Activated CD8-positive, alpha-beta memory T cell treated with anti-CD3 and anti-CD28 coated beads for 1 hour (primary cell): Measurements from ENCODE around the gene RNU1-2.
"Not testable (repeated sequence)": the region's sequence is repeated elsewhere in the genome, so short reads cannot be mapped to it uniquely, and the experiment has no call there.

ENCODE experiments used
- DNase-seq, 2 donors: peaks; one replicate each; pipeline ENCODE4 v3.0.0-alpha.2; 2020; ENCODE audit warnings: low read depth in 1 of 2; ENCODE audit errors: extremely low read depth in 1 of 2

The RNU1-2 gene

GRCh38 chr1:16925635-16926490 is 30.1 kb downstream of the RNU1-2 start:
- no peak for DNase-seq

- no peak for DNase-seq
Measured at GRCh38 chr1:16926491-16927073, 30.8 kb downstream of the RNU1-2 start.

- no peak for DNase-seq
Measured at GRCh38 chr1:16927256-16927655, 31.5 kb downstream of the RNU1-2 start.

- DNase-seq: no peak
Measured at GRCh38 chr1:16927711-16928485, 32.1 kb downstream of the RNU1-2 start.

- DNase-seq: not testable (repeated sequence)
Measured at GRCh38 chr1:16929146-16930041, 33.6 kb downstream of the RNU1-2 start.

- not testable (repeated sequence) for DNase-seq
Measured at GRCh38 chr1:16931206-16931934, 35.6 kb downstream of the RNU1-2 start.

DNA sequence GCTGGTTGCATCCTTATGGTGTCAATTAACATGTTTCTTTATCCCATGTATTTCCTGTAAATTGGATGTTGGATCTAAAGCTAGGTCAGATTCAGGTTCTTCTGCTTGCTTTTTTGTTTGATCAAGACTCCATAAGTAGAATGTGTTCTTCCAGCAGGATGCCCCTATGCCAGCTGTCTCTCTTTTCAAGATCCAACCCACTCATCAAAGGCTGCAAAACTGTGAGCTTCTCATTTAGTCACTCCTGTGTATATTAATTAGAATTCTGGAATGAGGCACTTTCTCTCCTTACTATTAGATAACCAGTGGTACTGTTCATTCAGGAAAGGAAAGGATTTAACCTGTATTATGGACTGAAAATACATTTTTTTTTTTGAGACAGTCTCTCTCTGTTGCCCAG is 38.2 kb downstream of the RNU1-2 start:
- not testable (repeated sequence) for DNase-seq

- DNase-seq: not testable (repeated sequence)
Measured at GRCh38 chr1:16936580-16936979, 40.8 kb downstream of the RNU1-2 start.

- DNase-seq: no peak
Measured at GRCh38 chr1:16938351-16939321, 42.9 kb downstream of the RNU1-2 start.

- not testable (repeated sequence) for DNase-seq
Measured at GRCh38 chr1:16939386-16940180, 43.8 kb downstream of the RNU1-2 start.

- DNase-seq: no peak
Measured at GRCh38 chr1:16944038-16944437, 48.3 kb downstream of the RNU1-2 start.

DNA sequence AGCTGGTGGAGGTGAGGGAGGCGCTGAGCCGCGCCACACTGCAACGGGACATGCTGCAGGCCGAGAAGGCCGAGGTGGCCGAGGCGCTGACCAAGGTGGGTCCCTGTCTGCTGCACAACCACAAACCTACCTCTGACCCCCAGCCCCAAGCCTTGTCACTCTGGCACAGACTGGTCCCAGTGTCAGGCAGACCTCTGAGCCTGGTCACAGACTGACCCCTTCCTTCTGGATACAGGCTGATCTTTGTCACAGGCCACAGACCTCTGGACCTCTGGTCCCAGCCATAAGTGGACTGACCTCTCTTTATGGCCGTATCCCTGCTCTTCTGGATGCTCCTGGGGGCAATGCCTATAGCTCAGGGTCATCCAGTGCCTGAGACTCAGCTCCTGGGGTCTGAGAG is 49.7 kb downstream of the RNU1-2 start:
- DNase-seq: not testable (repeated sequence)
